Upper lobe of left lung (tissue), 4 donors: ENCODE measurements around the gene CEACAM5.

Experiments
- CTCF ChIP-seq, 6 experiments: fragments of 450-650 bp in 4 of 6; fragments of 200-600 bp in 2 of 6; sonication (generic) in 2 of 6; IDR thresholded peaks; one replicate each; pipeline ENCODE4 v1.5.1; 2016 to 2019; ENCODE audit warnings: antibody characterized with exemption in 6 of 6
- EP300 ChIP-seq, 4 donors: sonication (generic); formaldehyde crosslinking; IDR thresholded peaks; one replicate each; pipeline ENCODE4 v1.5.1; 2017; ENCODE audit warnings: antibody characterized with exemption in 4 of 4, control low read depth in 2 of 4
- POLR2A ChIP-seq, 4 donors: fragments of 450-650 bp; IDR thresholded peaks; one replicate each; pipeline ENCODE4 v1.5.1; 2016 to 2017; ENCODE audit warnings: antibody characterized with exemption in 4 of 4, mild to moderate bottlenecking in 2 of 4
- POLR2AphosphoS5 ChIP-seq, 2 donors: sonication (generic); formaldehyde crosslinking; IDR thresholded peaks; one replicate each; pipeline ENCODE4 v1.5.1; 2017; ENCODE audit warnings: antibody characterized with exemption in 2 of 2

GRCh38 chr19:41666075-41666474, 42.4 kb upstream of the CEACAM5 start:
- TF ChIP-seq POLR2AphosphoS5 (IDR thresholded peaks at IDR 0.05) (no peak), POLR2A (IDR thresholded peaks at IDR 0.05) (no peak), CTCF (IDR thresholded peaks at IDR 0.05) (no peak), EP300 (IDR thresholded peaks at IDR 0.05) (no peak)
